ENCODE results near the gene GABARAP.

DNA sequence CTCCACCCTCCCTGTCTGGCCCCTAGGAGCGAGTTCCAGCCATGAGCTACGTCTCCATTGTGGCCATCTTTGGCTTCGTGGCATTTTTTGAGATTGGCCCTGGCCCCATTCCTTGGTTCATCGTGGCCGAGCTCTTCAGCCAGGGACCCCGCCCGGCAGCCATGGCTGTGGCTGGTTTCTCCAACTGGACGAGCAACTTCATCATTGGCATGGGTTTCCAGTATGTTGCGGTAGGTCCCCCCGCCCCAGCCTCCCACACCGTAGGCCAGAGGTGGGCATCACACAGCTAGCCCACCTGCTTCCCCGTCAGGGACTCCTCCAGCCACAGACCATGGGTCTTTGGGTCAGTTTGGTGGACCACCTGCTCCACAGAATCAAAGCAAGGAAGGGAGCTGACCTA is 43.4 kb upstream of the GABARAP start:
- TF ChIP-seq, protein P1, sequence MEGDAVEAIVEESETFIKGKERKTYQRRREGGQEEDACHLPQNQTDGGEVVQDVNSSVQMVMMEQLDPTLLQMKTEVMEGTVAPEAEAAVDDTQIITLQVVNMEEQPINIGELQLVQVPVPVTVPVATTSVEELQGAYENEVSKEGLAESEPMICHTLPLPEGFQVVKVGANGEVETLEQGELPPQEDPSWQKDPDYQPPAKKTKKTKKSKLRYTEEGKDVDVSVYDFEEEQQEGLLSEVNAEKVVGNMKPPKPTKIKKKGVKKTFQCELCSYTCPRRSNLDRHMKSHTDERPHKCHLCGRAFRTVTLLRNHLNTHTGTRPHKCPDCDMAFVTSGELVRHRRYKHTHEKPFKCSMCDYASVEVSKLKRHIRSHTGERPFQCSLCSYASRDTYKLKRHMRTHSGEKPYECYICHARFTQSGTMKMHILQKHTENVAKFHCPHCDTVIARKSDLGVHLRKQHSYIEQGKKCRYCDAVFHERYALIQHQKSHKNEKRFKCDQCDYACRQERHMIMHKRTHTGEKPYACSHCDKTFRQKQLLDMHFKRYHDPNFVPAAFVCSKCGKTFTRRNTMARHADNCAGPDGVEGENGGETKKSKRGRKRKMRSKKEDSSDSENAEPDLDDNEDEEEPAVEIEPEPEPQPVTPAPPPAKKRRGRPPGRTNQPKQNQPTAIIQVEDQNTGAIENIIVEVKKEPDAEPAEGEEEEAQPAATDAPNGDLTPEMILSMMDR (IDR thresholded peaks at IDR 0.05; ENCODE audit: poor library complexity): no peak
- TF ChIP-seq EZH2 (IDR thresholded peaks at IDR 0.05; ENCODE audit: borderline replicate concordance): no peak

Measured in hepatocyte (in vitro differentiated cells).